IMR-90 (cell line): ENCODE results near the gene GFER.

Experiments
- BHLHE40 ChIP-seq: fragments of 150-350 bp; IDR thresholded peaks from 2 replicates; pipeline ENCODE4 v1.6.1; 2016; ENCODE audit warnings: mild to moderate bottlenecking, low read depth, low read length
- CEBPB ChIP-seq: IDR thresholded peaks from 2 replicates; pipeline ENCODE4 v1.6.1; 2012; ENCODE audit warnings: low read depth, low read length, improper control_type of control experiment
- FOS ChIP-seq: fragments of 150-350 bp; IDR thresholded peaks from 2 replicates; pipeline ENCODE4 v1.6.1; 2016; ENCODE audit warnings: low read depth, low read length
- MAZ ChIP-seq: IDR thresholded peaks from 2 replicates; pipeline ENCODE4 v1.6.1; 2012; ENCODE audit warnings: low read depth, mild to moderate bottlenecking, low read length, improper control_type of control experiment, moderate library complexity, borderline replicate concordance
- MXI1 ChIP-seq: IDR thresholded peaks from 2 replicates; pipeline ENCODE4 v1.6.1; 2012; ENCODE audit warnings: low read depth, mild to moderate bottlenecking, low read length, moderate library complexity, borderline replicate concordance
- NFE2L2 ChIP-seq: fragments of 150-350 bp; IDR thresholded peaks from 2 replicates; pipeline ENCODE4 v1.6.1; 2016; ENCODE audit warnings: low read depth, mild to moderate bottlenecking, low read length
- POLR2A ChIP-seq: IDR thresholded peaks from 2 replicates; pipeline ENCODE4 v1.6.1; 2012; ENCODE audit warnings: mild to moderate bottlenecking, low read depth, low read length
- RAD21 ChIP-seq: IDR thresholded peaks from 2 replicates; pipeline ENCODE4 v1.6.1; 2012; ENCODE audit warnings: low read length, improper control_type of control experiment
- RFX5 ChIP-seq: IDR thresholded peaks from 2 replicates; pipeline ENCODE4 v1.8.0; 2012; ENCODE audit warnings: low read depth, mild to moderate bottlenecking, low read length, moderate library complexity
- SMC3 ChIP-seq: fragments of 150-350 bp; IDR thresholded peaks from 2 replicates; pipeline ENCODE4 v1.6.1; 2016; ENCODE audit warnings: low read depth, mild to moderate bottlenecking, antibody characterized with exemption, low read length, moderate library complexity
- TF ChIP-seq, protein P1 (sequence below): conservative IDR thresholded peaks from 2 replicates; pipeline ENCODE4 v1.5.1; 2012; ENCODE audit warnings: mild to moderate bottlenecking, low read depth, low read length, improper control_type of control experiment
- TF ChIP-seq, protein P2 (sequence below): fragments of 150-350 bp; IDR thresholded peaks from 2 replicates; pipeline ENCODE4 v1.6.1; 2017; ENCODE audit warnings: mild to moderate bottlenecking, antibody characterized with exemption, low read length, low read depth
- TF ChIP-seq, protein P3 (sequence below): fragments of 150-350 bp; IDR thresholded peaks from 2 replicates; pipeline ENCODE4 v1.6.1; 2016; ENCODE audit warnings: low read depth, mild to moderate bottlenecking, low read length, moderate library complexity, borderline replicate concordance

GRCh38 chr16:2003231-2003826 lies 19.3 kb downstream of the GFER start:
- TF ChIP-seq, protein P1, sequence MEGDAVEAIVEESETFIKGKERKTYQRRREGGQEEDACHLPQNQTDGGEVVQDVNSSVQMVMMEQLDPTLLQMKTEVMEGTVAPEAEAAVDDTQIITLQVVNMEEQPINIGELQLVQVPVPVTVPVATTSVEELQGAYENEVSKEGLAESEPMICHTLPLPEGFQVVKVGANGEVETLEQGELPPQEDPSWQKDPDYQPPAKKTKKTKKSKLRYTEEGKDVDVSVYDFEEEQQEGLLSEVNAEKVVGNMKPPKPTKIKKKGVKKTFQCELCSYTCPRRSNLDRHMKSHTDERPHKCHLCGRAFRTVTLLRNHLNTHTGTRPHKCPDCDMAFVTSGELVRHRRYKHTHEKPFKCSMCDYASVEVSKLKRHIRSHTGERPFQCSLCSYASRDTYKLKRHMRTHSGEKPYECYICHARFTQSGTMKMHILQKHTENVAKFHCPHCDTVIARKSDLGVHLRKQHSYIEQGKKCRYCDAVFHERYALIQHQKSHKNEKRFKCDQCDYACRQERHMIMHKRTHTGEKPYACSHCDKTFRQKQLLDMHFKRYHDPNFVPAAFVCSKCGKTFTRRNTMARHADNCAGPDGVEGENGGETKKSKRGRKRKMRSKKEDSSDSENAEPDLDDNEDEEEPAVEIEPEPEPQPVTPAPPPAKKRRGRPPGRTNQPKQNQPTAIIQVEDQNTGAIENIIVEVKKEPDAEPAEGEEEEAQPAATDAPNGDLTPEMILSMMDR = no peak
- TF ChIP-seq BHLHE40 = no peak
- TF ChIP-seq MAZ = no peak
- no peak for TF ChIP-seq RAD21
- no peak for TF ChIP-seq FOS
- TF ChIP-seq, protein P2, sequence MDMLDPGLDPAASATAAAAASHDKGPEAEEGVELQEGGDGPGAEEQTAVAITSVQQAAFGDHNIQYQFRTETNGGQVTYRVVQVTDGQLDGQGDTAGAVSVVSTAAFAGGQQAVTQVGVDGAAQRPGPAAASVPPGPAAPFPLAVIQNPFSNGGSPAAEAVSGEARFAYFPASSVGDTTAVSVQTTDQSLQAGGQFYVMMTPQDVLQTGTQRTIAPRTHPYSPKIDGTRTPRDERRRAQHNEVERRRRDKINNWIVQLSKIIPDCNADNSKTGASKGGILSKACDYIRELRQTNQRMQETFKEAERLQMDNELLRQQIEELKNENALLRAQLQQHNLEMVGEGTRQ = no peak
- no peak for TF ChIP-seq POLR2A
- TF ChIP-seq NFE2L2 = no peak
- TF ChIP-seq, protein P3, sequence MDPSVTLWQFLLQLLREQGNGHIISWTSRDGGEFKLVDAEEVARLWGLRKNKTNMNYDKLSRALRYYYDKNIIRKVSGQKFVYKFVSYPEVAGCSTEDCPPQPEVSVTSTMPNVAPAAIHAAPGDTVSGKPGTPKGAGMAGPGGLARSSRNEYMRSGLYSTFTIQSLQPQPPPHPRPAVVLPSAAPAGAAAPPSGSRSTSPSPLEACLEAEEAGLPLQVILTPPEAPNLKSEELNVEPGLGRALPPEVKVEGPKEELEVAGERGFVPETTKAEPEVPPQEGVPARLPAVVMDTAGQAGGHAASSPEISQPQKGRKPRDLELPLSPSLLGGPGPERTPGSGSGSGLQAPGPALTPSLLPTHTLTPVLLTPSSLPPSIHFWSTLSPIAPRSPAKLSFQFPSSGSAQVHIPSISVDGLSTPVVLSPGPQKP = no peak
- TF ChIP-seq MXI1 = no peak
- no peak for TF ChIP-seq CEBPB
- TF ChIP-seq SMC3 = no peak
- TF ChIP-seq RFX5 = no peak
